ENCODE measurements around the gene PPP1R14C.

Gene PPP1R14C

GRCh38 chr6:150139533-150139932 is 3.3 kb upstream of the PPP1R14C start:
- no peak for DNase-seq

GRCh38 chr6:150140236-150140969 is 2.4 kb upstream of the PPP1R14C start:
- DNase-seq: no peak

- DNase-seq: no peak
Observed at GRCh38 chr6:150142097-150142669, 661 bp upstream of the PPP1R14C start.

GRCh38 chr6:150143516-150144293 is 861 bp downstream of the PPP1R14C start:
- no peak for DNase-seq

- DNase-seq: no peak
Observed at GRCh38 chr6:150144294-150144868, 1.5 kb downstream of the PPP1R14C start.

- no peak for DNase-seq
Observed at GRCh38 chr6:150145427-150145826, 2.6 kb downstream of the PPP1R14C start.

- DNase-seq: no peak
Observed at GRCh38 chr6:150145830-150146229, 3.0 kb downstream of the PPP1R14C start.

GRCh38 chr6:150146436-150146835 is 3.6 kb downstream of the PPP1R14C start:
- DNase-seq: no peak

- no peak for DNase-seq
Observed at GRCh38 chr6:150149146-150149545, 6.3 kb downstream of the PPP1R14C start.

GRCh38 chr6:150150458-150150820 is 7.6 kb downstream of the PPP1R14C start:
- DNase-seq: no peak

- no peak for DNase-seq
Observed at GRCh38 chr6:150150821-150151646, 8.2 kb downstream of the PPP1R14C start.

GRCh38 chr6:150152891-150153876 is 10.3 kb downstream of the PPP1R14C start:
- no peak for DNase-seq

- DNase-seq: no peak
Observed at GRCh38 chr6:150153905-150154492, 11.2 kb downstream of the PPP1R14C start.

GRCh38 chr6:150156460-150156859 is 13.6 kb downstream of the PPP1R14C start:
- no peak for DNase-seq

- no peak for DNase-seq
Observed at GRCh38 chr6:150157081-150157480, 14.2 kb downstream of the PPP1R14C start.

- no peak for DNase-seq
Observed at GRCh38 chr6:150159757-150160156, 16.9 kb downstream of the PPP1R14C start.

GRCh38 chr6:150163970-150164369 is 21.1 kb downstream of the PPP1R14C start:
- no peak for DNase-seq

GRCh38 chr6:150165020-150165702 is 22.3 kb downstream of the PPP1R14C start:
- no peak for DNase-seq

- DNase-seq: no peak
Observed at GRCh38 chr6:150167479-150167873, 24.6 kb downstream of the PPP1R14C start.

GRCh38 chr6:150169181-150169580 is 26.3 kb downstream of the PPP1R14C start:
- no peak for DNase-seq

Measured in midbrain (tissue), 1 donor.